ENCODE results near the gene NR2E1. TPM values are rescaled to one million over a fixed set of nuclear protein-coding genes. Genes with fewer than 3 reads are reported as not detected.

NR2E1 gene
- total RNA-seq, 4 donors from 2014 or later = not detected

DNA sequence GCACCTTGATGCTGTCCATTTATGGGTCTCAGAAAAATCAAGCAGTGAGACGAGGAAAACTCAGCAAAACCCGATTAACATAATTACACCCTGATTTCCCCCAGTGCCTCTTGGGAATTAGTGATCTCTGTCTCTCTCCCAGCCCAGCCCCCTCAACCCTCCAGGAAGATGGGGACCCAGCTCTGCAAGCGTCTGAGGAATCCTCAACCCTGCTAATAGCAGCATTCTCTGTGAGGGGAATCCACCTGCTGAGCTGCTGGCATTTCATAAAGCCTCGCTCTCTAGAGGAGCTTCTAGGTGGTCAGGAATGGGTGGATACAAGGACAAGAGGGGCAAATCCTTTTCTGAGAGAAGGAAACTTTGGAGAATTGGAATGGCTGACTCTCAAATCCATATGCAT is 13.9 kb downstream of the NR2E1 start:
- H3K9me3 ChIP-seq = no peaks in the 10 kb centered on the region
- H3K27me3 ChIP-seq = peaks cover 23% of the 10 kb centered on the region
- TF ChIP-seq, protein P1, sequence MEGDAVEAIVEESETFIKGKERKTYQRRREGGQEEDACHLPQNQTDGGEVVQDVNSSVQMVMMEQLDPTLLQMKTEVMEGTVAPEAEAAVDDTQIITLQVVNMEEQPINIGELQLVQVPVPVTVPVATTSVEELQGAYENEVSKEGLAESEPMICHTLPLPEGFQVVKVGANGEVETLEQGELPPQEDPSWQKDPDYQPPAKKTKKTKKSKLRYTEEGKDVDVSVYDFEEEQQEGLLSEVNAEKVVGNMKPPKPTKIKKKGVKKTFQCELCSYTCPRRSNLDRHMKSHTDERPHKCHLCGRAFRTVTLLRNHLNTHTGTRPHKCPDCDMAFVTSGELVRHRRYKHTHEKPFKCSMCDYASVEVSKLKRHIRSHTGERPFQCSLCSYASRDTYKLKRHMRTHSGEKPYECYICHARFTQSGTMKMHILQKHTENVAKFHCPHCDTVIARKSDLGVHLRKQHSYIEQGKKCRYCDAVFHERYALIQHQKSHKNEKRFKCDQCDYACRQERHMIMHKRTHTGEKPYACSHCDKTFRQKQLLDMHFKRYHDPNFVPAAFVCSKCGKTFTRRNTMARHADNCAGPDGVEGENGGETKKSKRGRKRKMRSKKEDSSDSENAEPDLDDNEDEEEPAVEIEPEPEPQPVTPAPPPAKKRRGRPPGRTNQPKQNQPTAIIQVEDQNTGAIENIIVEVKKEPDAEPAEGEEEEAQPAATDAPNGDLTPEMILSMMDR (IDR thresholded peaks at IDR 0.05) = no peak
- TF ChIP-seq POLR2A (IDR thresholded peaks at IDR 0.05) = no peak
- no peaks in the 10 kb centered on the region for H3K36me3 ChIP-seq
- H3K4me3 ChIP-seq (replicated peaks in 1 of 3) = no peak overlapping the region
- no peak for DNase-seq
- intact Hi-C loops (cut with DNase I) = no loop called here
- H3K27ac ChIP-seq = no peak overlapping the region
- peaks cover 13 to 16% of the 10 kb centered on the region in 2 donors for H3K4me1 ChIP-seq
- 29 to 32% methylated on average over 4 of the region's 4 CpGs for WGBS, 2 donors

DNA sequence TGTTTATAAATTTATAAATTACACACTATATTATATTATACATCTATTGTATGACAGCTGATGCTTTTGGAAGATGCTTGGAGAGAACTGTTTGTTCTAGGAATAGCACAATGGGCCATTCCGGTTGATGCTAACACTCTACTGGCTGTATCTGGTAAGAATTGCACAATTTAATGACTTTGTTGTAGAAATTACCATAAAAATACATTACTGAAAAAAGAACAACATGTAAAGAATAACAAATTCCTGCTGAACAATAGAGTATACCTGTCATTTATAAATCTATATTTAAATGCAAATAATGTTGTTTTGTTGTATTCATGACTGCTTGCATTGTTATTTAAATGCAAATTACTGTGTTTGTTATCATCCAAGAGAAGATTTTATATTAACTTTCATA is 14.4 kb downstream of the NR2E1 start:
- no peak overlapping the region for H3K4me3 ChIP-seq (replicated peaks in 1 of 3)
- H3K27ac ChIP-seq = no peak overlapping the region
- H3K4me1 ChIP-seq = peaks cover 13% of the 10 kb centered on the region in 2 donors
- H3K9me3 ChIP-seq = no peaks in the 10 kb centered on the region
- 35 to 44% methylated on average over 1 of the region's 1 CpG for WGBS, 2 donors
- H3K27me3 ChIP-seq = peaks cover 22% of the 10 kb centered on the region
- no peak for TF ChIP-seq POLR2A (IDR thresholded peaks at IDR 0.05)
- TF ChIP-seq, protein P1 (IDR thresholded peaks at IDR 0.05) = no peak
- intact Hi-C loops (cut with DNase I) = no loop called here
- DNase-seq = no peak
- no peaks in the 10 kb centered on the region for H3K36me3 ChIP-seq

- no peak overlapping the region for H3K27ac ChIP-seq
- intact Hi-C loops (cut with DNase I) = no loop called here
- DNase-seq = no peak
- H3K9me3 ChIP-seq = no peaks in the 10 kb centered on the region
- H3K4me1 ChIP-seq = peaks cover 8% of the 10 kb centered on the region in 2 donors
- no peaks in the 10 kb centered on the region for H3K36me3 ChIP-seq
- no peak overlapping the region for H3K4me3 ChIP-seq (replicated peaks in 1 of 3)
- TF ChIP-seq, protein P1 (IDR thresholded peaks at IDR 0.05) = no peak
- TF ChIP-seq POLR2A (IDR thresholded peaks at IDR 0.05) = no peak
- peaks cover 17% of the 10 kb centered on the region for H3K27me3 ChIP-seq
- WGBS, 2 donors = 68 to 71% methylated on average over 6 of the region's 6 CpGs
These were observed 15.0 kb downstream of the NR2E1 start for GRCh38 chr6:108180776-108181175.

DNA sequence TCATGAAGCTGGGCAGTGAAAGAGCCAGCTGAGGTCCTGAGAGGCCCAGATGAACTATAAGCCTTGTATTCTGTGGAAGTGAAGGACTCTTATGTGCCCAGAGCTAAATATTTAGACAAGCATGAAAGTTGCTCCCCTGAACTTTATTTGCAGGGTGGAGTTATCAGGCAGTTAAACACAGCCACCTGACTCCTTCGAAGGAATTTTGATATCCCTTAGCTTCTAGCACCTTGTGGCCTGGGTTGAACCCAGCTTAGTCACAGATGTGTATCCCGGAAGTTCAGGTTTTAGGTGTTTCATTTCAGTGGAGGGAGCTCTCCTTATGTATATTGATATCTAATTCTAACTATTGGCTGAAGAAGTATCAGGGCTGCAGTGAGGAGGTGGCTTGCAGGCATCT is 20.4 kb downstream of the NR2E1 start:
- no peaks in the 10 kb centered on the region for H3K36me3 ChIP-seq
- WGBS, 2 donors = 48 to 66% methylated on average over 2 of the region's 2 CpGs
- TF ChIP-seq POLR2A (IDR thresholded peaks at IDR 0.05) = no peak
- TF ChIP-seq, protein P1 (IDR thresholded peaks at IDR 0.05) = no peak
- no peak overlapping the region for H3K4me3 ChIP-seq (replicated peaks in 1 of 3)
- no peaks in the 10 kb centered on the region for H3K27me3 ChIP-seq
- no peak for DNase-seq
- no peaks in the 10 kb centered on the region for H3K4me1 ChIP-seq
- no peaks in the 10 kb centered on the region for H3K9me3 ChIP-seq
- no peak overlapping the region for H3K27ac ChIP-seq
- intact Hi-C loops (cut with DNase I) = no loop called here

DNA sequence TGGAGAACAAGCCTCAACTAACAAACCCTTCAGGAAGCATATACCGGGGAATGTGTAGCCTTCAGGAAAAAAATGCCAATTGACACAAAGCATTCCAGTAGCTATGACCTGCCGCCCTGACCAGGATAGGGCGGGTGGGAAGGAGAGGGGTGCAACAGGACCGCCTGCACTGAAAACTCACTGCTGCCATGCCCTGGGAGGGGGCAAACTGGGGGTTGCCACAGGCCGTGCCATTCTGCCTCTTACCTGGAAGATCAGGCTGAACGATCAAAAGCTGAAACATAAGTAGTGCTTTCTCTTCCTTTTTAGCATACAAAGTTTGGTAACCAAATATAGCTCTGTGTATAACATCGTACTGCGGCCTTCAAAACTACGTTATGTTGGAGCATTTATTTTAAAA is 21.7 kb downstream of the NR2E1 start:
- Histone ChIP-seq H3K9me3 (no peaks in the 10 kb centered on the region), H3K4me3 (replicated peaks in 1 of 3) (no peak overlapping the region), H3K27ac (no peak overlapping the region), H3K4me1 (no peaks in the 10 kb centered on the region), H3K27me3 (no peaks in the 10 kb centered on the region), H3K36me3 (no peaks in the 10 kb centered on the region)
- no peak for DNase-seq
- no peak for TF ChIP-seq POLR2A (IDR thresholded peaks at IDR 0.05)
- TF ChIP-seq, protein P1 (IDR thresholded peaks at IDR 0.05) = no peak
- 78 to 88% methylated on average over 9 of the region's 9 CpGs for WGBS, 2 donors
- intact Hi-C loops (cut with DNase I) = no loop called here

Measured in thyroid gland (tissue), 4 donors.